ENCODE data around the gene ANO1. TPM values are rescaled to one million over a fixed set of nuclear protein-coding genes. Genes with fewer than 3 reads are reported as not detected.

ANO1 gene
- total RNA-seq, 1 donor: 0.36 TPM

DNA sequence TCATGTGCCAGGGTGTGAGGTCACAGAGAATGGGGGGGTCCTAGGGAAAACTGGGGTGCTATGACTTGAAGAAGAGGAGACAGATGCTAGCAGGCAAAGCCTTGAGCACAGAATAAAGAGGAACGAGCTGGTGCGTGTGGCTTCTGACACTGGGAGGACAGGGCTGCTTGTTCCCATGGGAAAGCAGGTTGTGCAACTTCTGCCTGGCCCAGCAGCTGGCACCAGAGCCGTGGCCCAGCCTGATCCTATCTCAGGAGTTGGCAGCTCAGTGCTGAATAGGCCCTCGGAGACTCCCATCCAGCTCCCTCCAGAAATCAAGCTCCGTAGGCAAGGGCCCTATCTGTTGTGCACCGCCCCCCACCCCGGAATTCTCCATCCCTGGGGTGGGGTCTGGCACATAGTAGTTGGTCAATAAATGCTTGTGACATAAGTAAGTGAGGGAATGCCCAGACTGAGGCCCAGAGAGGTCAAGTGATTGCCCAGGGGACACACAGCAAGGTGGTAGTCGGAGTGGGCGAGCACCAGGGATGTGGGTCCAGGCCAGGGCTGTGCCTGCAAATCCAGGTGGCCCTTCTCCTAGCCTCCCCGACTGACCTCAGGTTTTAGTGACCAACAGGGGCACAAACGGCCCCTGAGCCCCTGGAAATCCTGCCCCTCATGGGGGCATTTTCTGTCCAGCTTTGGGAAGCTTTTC lies 105.5 kb downstream of the ANO1 start:
- no peak for DNase-seq (ENCODE audit: low read depth)
- H3K4me3 ChIP-seq (ENCODE audit: low read depth, low read length): no peak overlapping the region
- no peak for TF ChIP-seq CTCF (IDR thresholded peaks at IDR 0.05; ENCODE audit: insufficient read depth, low read length)

DNA sequence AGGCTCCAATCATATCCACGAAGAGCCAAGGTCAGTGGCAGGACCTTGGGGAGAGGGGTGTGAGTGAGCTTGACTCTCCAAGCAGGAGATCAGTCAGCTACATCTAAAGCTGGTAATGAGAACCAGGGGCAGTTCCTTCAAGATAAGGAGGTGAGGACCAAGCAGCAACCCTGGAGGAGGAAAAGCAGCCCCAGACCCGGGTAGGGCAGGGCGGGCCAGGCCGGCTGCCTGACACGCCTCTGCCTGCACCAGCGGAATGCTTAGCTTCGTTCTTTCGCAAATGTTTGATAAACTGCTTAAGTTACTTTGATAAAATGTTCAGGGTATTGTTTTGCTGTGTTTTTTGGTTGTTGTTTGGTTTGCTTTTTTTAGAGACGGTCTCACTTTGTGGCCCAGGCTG lies 106.3 kb downstream of the ANO1 start:
- no peak for DNase-seq (ENCODE audit: low read depth)
- no peak for TF ChIP-seq CTCF (IDR thresholded peaks at IDR 0.05; ENCODE audit: insufficient read depth, low read length)

GRCh38 chr11:70185348-70186055 lies 107.4 kb downstream of the ANO1 start:
- no peak for DNase-seq (ENCODE audit: low read depth)
- TF ChIP-seq CTCF (IDR thresholded peaks at IDR 0.05; ENCODE audit: insufficient read depth, low read length): no peak
- H3K4me3 ChIP-seq (ENCODE audit: low read depth, low read length): no peak overlapping the region

More for the DNA sequence above, 106.3 kb downstream of the ANO1 start:
- H3K4me3 ChIP-seq (ENCODE audit: low read depth, low read length): no peak overlapping the region

- no peak overlapping the region for H3K4me3 ChIP-seq (ENCODE audit: low read depth, low read length)
- no peak for TF ChIP-seq CTCF (IDR thresholded peaks at IDR 0.05; ENCODE audit: insufficient read depth, low read length)
- DNase-seq (ENCODE audit: low read depth): no peak
Observed at GRCh38 chr11:70186420-70186819, 108.3 kb downstream of the ANO1 start.

- H3K4me3 ChIP-seq (ENCODE audit: low read depth, low read length): no peak overlapping the region
- TF ChIP-seq CTCF (IDR thresholded peaks at IDR 0.05; ENCODE audit: insufficient read depth, low read length): no peak
- DNase-seq (ENCODE audit: low read depth): no peak
Observed at GRCh38 chr11:70186936-70187335, 108.8 kb downstream of the ANO1 start.

DNA sequence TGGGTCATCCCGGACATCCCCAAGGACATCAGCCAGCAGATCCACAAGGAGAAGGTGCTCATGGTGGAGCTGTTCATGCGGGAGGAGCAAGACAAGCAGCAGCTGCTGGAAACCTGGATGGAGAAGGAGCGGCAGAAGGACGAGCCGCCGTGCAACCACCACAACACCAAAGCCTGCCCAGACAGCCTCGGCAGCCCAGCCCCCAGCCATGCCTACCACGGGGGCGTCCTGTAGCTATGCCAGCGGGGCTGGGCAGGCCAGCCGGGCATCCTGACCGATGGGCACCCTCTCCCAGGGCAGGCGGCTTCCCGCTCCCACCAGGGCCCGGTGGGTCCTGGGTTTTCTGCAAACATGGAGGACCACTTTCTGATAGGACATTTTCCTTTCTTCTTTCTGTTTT lies 109.7 kb downstream of the ANO1 start:
- no peak for TF ChIP-seq CTCF (IDR thresholded peaks at IDR 0.05; ENCODE audit: insufficient read depth, low read length)
- no peak for DNase-seq (ENCODE audit: low read depth)

More for the DNA sequence above, 109.7 kb downstream of the ANO1 start:
- no peak overlapping the region for H3K4me3 ChIP-seq (ENCODE audit: low read depth, low read length)

All from fibroblast of the aortic adventitia (primary cell).